Natural killer cell (primary cell): ENCODE results near the gene TMEM131. TPM values are rescaled to one million over a fixed set of nuclear protein-coding genes. Genes with fewer than 3 reads are reported as not detected.

Experiments
- ATAC-seq, 3 donors: fragments of 150-1000 bp in 2 of 3; fragments of 200-7000 bp in 1 of 3; cut with Tn5 transposase; 1 replicate in 1 of 3; 2 replicates in 2 of 3; pipeline ENCODE4 v1.10.0; 2021; ENCODE audit warnings: mild to moderate bottlenecking in 2 of 3, moderate library complexity in 2 of 3
- DNase-seq, 2 donors: peaks; one replicate each; pipeline versions ENCODE4 v3.0.0 to v3.0.0-alpha.2; 2013 to 2021; ENCODE audit warnings: mixed read lengths in 1 of 2
- H3K27ac ChIP-seq: one replicate; pipeline ENCODE4 v1.5.1; 2013; ENCODE audit warnings: mild to moderate bottlenecking, low read length
- H3K27me3 ChIP-seq: one replicate; pipeline ENCODE4 v1.6.1; 2013; ENCODE audit warnings: low read length; ENCODE audit not compliant: control insufficient read depth, insufficient read depth
- H3K36me3 ChIP-seq: one replicate; pipeline ENCODE4 v1.6.1; 2013; ENCODE audit warnings: low read length; ENCODE audit not compliant: control insufficient read depth, insufficient read depth
- H3K4me1 ChIP-seq: one replicate; pipeline ENCODE4 v1.6.1; 2013; ENCODE audit warnings: low read length; ENCODE audit not compliant: control insufficient read depth, insufficient read depth
- H3K4me3 ChIP-seq: one replicate; pipeline ENCODE4 v1.5.1; 2013; ENCODE audit warnings: low read length
- H3K9me3 ChIP-seq: one replicate; pipeline ENCODE4 v1.6.1; 2013; ENCODE audit warnings: low read length; ENCODE audit not compliant: control insufficient read depth, insufficient read depth
- H3K27ac Mint-ChIP-seq, 2 donors: one replicate each; pipeline ENCODE4 v1.8.0; 2022; ENCODE audit warnings: mild to moderate bottlenecking in 2 of 2, mixed read lengths in 2 of 2, moderate library complexity in 1 of 2
- H3K27me3 Mint-ChIP-seq, 2 donors: one replicate each; pipeline ENCODE4 v1.8.0; 2022; ENCODE audit warnings: low read depth in 2 of 2, mixed read lengths in 2 of 2
- H3K36me3 Mint-ChIP-seq: one replicate; pipeline ENCODE4 v1.8.0; 2022; ENCODE audit warnings: mixed read lengths
- H3K4me1 Mint-ChIP-seq, 2 donors: one replicate each; pipeline ENCODE4 v1.8.0; 2022; ENCODE audit warnings: mixed read lengths in 2 of 2
- H3K4me3 Mint-ChIP-seq: one replicate; pipeline ENCODE4 v1.8.0; 2022; ENCODE audit warnings: mild to moderate bottlenecking, moderate library complexity, mixed read lengths
- H3K9me3 Mint-ChIP-seq, 2 donors: one replicate each; pipeline ENCODE4 v1.8.0; 2022; ENCODE audit warnings: mixed read lengths in 2 of 2
- WGBS: methylation state at CpG from one replicate; pipeline ENCODE4 v1.1.7; 2013; ENCODE audit warnings: missing lambda C conversion rate; ENCODE audit not compliant: insufficient coverage; 5-methylcytosine and 5-hydroxymethylcytosine counted together
- intact Hi-C: fragments of 100-400 bp; cut with micrococcal nuclease; formaldehyde crosslinking; loops from one replicate; pipeline ENCODE4 v1.14.2; 2022
- total RNA-seq, 4 donors: library from RNA; stranded (reverse); fragments of 120-200 nt in 1 of 4; gene quantifications; one replicate each; pipeline versions ENCODE4 v1.2.3 to v1.2.4, GENCODE V29; 2013 to 2022
- TF ChIP-seq, protein P1 (sequence below): fragments of 200-600 bp; IDR thresholded peaks from one replicate; pipeline ENCODE4 v1.8.0; 2022; ENCODE audit warnings: antibody characterized with exemption

Gene TMEM131
- total RNA-seq, 3 donors from 2014 or later (not counting 1 experiment from before 2014, with no cell fraction given), result 44.8 to 72.1 (median 67.1) TPM

DNA sequence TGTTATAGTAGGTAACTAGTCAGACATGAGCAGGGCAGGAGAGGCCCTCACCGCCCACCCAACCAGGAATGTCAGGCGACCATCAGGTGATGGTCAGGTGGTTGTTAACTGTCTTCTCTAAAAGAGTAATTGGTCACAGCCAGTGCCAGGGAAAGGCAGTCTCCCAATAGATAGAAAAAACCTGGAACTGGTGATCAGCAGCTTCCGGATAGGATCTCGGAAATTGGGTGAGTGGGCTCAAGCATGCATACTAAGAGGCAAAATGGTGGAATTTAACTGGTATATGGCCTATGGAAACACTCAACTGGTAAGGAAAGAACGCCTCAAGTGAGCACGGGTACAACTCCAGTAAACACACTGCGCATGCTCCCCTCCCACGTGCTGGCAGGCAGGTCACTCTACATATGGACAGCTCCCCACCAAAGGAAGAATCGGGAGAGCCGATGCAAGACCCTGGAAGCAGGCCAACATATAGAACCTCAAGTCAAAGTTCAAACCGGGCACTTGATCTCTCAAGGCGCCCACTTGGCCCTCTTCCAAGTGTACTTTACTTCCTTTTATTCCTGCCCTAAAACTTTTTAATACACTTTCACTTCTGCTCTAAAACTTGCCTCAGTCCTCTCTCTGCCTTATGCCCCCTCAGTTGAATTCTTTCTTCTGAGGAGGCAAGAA is 43.5 kb upstream of the TMEM131 start:
- intact Hi-C loops, result no loop called here
- Histone ChIP-seq H3K27ac (no peak overlapping the region), H3K36me3 (no peaks in the 10 kb centered on the region), H3K4me1 (peaks cover 10% of the 10 kb centered on the region), H3K4me3 (no peak overlapping the region), H3K27me3 (no peaks in the 10 kb centered on the region), H3K9me3 (no peaks in the 10 kb centered on the region)
- Mint-ChIP-seq H3K9me3 (peaks cover 0 to 9% of the 10 kb centered on the region in 2 donors), H3K36me3 (peaks cover 10% of the 10 kb centered on the region), H3K27me3 (peaks cover 7 to 11% of the 10 kb centered on the region in 2 donors), H3K27ac (no peak overlapping the region), H3K4me1 (no peaks in the 10 kb centered on the region), H3K4me3 (no peak overlapping the region)
- WGBS, result 69% methylated on average over 12 of the region's 12 CpGs
- no peak for ATAC-seq
- DNase-seq, result no peak
- TF ChIP-seq, protein P1, sequence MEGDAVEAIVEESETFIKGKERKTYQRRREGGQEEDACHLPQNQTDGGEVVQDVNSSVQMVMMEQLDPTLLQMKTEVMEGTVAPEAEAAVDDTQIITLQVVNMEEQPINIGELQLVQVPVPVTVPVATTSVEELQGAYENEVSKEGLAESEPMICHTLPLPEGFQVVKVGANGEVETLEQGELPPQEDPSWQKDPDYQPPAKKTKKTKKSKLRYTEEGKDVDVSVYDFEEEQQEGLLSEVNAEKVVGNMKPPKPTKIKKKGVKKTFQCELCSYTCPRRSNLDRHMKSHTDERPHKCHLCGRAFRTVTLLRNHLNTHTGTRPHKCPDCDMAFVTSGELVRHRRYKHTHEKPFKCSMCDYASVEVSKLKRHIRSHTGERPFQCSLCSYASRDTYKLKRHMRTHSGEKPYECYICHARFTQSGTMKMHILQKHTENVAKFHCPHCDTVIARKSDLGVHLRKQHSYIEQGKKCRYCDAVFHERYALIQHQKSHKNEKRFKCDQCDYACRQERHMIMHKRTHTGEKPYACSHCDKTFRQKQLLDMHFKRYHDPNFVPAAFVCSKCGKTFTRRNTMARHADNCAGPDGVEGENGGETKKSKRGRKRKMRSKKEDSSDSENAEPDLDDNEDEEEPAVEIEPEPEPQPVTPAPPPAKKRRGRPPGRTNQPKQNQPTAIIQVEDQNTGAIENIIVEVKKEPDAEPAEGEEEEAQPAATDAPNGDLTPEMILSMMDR, result no peak

DNA sequence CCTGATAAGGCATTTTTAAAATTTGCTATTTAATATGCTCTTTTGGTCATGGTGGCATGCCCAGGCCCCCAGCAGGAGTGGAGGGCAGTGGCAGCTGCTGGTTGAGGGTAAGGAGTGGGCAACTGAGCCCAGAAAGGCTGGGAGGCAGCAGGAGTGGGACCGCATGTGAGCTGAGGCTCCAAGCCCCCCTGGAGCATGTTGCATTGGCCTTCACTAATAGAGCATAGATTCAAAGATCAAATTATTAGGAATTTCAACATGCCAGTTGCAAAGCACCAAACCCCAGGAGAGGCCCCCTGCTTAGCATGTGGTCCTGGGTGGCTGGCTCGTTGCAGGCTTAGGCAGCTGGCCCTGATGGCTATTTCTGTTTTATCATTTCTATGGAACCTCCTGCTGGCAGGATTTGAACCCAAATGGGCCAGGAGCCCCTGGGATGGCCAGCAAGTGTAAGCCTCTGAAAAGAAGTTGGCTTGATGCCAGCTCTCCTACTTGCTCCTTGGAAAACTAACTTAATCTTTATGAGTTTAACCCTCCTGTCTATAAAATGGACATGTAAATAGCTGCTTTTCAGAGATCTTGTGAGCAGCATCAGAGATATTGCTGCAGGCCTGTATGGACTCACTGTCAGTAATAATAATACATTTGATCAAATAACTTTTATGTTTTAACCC is 42.1 kb upstream of the TMEM131 start:
- H3K27me3 ChIP-seq, result no peaks in the 10 kb centered on the region
- Mint-ChIP-seq H3K27me3 (peaks cover 0 to 11% of the 10 kb centered on the region in 2 donors), H3K4me3 (no peak overlapping the region), H3K36me3 (no peaks in the 10 kb centered on the region), H3K27ac (no peak overlapping the region), H3K4me1 (no peaks in the 10 kb centered on the region), H3K9me3 (no peaks in the 10 kb centered on the region)
- ATAC-seq, result no peak
- TF ChIP-seq, protein P1, result no peak
- no peak overlapping the region for H3K4me3 ChIP-seq
- no peaks in the 10 kb centered on the region for H3K36me3 ChIP-seq
- intact Hi-C loops, result no loop called here
- H3K4me1 ChIP-seq, result peaks cover 10% of the 10 kb centered on the region
- H3K27ac ChIP-seq, result no peak overlapping the region
- no peaks in the 10 kb centered on the region for H3K9me3 ChIP-seq
- DNase-seq, result no peak
- WGBS, result 81% methylated on average over 2 of the region's 2 CpGs

DNA sequence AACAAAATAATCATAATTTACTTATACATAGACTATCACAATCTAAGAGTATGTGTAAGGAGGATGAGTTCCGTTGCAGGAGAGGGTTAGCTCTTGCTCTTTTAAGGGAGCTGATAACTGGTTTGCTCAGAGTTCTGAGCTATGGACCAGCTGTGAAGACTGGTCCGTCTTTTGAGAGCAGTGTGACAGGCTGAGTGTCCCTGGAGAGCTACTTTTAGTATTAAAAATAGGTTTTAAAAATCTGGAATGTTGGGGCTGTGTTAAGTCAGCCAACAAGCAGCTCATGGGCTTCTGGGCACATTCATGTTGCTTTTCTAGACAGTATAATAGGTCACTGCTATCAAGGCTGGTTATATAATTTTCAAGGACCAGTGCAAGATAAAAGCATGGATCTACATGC is 41.5 kb upstream of the TMEM131 start:
- H3K4me1 Mint-ChIP-seq, result no peaks in the 10 kb centered on the region
- H3K27ac Mint-ChIP-seq, result no peak overlapping the region
- no peaks in the 10 kb centered on the region for H3K9me3 Mint-ChIP-seq
- no peaks in the 10 kb centered on the region for H3K9me3 ChIP-seq
- no peaks in the 10 kb centered on the region for H3K36me3 Mint-ChIP-seq
- H3K4me3 Mint-ChIP-seq, result no peak overlapping the region
- no peaks in the 10 kb centered on the region for H3K36me3 ChIP-seq
- peaks cover 10% of the 10 kb centered on the region for H3K4me1 ChIP-seq
- DNase-seq, result no peak
- H3K27ac ChIP-seq, result no peak overlapping the region
- H3K4me3 ChIP-seq, result no peak overlapping the region
- no peaks in the 10 kb centered on the region for H3K27me3 ChIP-seq
- TF ChIP-seq, protein P1, result no peak
- intact Hi-C loops, result no loop called here
- WGBS, result 87% methylated on average over 2 of the region's 2 CpGs
- H3K27me3 Mint-ChIP-seq, result peaks cover 0 to 11% of the 10 kb centered on the region in 2 donors
- no peak for ATAC-seq
